Measurements from ENCODE around the gene TBC1D22A.

GRCh38 chr22:47010211-47010610, 247.8 kb downstream of the TBC1D22A start:
- TF ChIP-seq, protein P1, sequence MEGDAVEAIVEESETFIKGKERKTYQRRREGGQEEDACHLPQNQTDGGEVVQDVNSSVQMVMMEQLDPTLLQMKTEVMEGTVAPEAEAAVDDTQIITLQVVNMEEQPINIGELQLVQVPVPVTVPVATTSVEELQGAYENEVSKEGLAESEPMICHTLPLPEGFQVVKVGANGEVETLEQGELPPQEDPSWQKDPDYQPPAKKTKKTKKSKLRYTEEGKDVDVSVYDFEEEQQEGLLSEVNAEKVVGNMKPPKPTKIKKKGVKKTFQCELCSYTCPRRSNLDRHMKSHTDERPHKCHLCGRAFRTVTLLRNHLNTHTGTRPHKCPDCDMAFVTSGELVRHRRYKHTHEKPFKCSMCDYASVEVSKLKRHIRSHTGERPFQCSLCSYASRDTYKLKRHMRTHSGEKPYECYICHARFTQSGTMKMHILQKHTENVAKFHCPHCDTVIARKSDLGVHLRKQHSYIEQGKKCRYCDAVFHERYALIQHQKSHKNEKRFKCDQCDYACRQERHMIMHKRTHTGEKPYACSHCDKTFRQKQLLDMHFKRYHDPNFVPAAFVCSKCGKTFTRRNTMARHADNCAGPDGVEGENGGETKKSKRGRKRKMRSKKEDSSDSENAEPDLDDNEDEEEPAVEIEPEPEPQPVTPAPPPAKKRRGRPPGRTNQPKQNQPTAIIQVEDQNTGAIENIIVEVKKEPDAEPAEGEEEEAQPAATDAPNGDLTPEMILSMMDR (IDR thresholded peaks at IDR 0.05; ENCODE audit: low read depth, low read length), result no peak
- no peak for TF ChIP-seq EZH2phosphoT487 (IDR thresholded peaks at IDR 0.05; ENCODE audit: low read depth)

Measured in OCI-LY3 (cell line).